ENCODE results near the gene ADD2. TPM values are rescaled to one million over a fixed set of nuclear protein-coding genes. Genes with fewer than 3 reads are reported as not detected.

ADD2 gene
- total RNA-seq, 1 donor from 2014 or later: 0.35 TPM

DNA sequence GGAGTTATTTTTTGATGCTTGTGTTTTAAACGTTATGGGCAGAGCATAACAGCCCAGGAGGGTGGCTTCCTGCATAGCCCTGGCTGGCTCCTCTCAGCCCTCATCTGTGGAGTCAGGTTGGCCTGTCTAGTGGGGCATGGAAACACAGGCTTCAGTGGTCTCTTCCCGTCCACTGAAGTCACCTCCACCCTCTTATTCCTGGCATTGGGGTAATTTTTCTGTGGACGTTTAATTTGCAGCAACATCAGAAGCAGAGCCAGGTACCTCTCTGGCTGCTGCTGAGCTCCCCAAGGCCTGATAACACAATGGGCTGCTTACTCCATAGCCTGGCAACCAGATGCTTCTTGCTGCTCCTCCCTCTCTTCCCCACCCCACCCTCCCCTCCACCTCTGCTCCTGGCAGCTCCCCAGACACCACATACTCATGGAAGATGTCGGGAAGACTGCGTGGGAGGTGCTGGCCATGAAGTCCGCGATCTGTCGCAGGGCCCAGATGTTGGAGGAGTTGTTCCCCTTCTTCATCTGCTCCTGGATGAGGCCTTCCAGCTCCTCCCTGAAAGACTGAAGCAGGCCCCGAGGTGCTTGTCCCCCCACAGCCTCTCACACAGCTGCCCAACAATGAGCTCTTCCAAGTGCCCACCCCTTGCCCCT is 64.0 kb downstream of the ADD2 start:
- no peak for DNase-seq (ENCODE audit: low read depth)

- no peak for DNase-seq (ENCODE audit: low read depth)
These were observed 65.1 kb downstream of the ADD2 start for GRCh38 chr2:70702711-70703395.

GRCh38 chr2:70698847-70699246 is 69.2 kb downstream of the ADD2 start:
- no peak for DNase-seq (ENCODE audit: low read depth)

DNA sequence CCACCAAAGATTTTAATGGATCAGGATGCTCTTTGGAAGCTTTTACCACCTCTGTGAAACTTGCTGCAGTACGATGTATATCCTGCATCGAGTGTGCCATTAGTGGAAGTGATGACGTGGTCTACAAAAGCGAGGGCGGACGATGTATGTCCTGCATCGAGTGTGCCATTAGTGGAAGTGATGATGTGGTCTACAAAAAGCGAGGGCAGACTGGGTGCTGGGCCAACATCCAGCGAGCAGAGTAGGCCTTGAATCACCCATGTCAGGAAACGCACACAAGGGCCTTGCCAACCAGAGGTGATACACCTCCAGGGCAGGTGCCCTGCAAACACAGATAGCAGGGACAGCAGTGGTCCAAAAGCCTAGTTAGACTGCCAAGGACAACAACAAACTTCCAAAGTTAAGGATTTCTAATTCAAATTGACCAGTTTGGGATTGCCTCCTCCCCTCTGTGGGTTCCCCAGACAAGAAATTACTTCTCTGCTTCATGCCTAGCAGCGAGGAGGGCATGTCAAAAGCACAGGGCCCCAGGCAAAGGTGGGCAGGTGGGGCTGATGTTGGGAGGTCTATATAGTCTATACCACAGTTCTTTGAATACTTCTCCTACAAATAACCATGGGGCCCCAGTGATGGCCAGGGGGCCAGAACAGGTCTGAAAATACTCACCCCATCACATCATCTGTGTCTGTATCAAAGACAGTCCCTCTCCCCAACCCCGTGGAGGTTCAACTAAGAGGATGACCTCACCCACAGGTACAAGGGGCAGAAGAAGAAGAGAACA is 70.2 kb downstream of the ADD2 start:
- DNase-seq (ENCODE audit: low read depth): no peak

DNA sequence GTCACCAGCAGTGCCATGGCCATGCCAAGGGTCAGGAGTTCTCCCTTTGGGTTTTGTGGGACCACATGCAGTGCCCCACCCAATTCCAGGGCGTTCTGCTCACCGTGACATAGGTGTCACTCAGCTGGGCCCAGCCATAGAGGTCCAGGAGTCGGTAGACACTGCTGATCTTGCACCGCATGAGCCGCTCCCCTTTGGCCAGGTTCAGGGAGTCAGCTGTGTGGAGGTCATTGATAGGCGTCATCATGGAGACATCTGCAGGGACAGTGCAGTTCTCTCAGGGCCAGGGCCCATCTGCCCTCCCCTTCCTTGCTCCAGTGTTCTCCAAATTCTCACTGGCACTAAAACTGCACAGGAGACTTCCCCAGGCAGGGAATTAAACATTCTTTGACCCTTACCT is 71.9 kb downstream of the ADD2 start:
- DNase-seq (ENCODE audit: low read depth): no peak

DNA sequence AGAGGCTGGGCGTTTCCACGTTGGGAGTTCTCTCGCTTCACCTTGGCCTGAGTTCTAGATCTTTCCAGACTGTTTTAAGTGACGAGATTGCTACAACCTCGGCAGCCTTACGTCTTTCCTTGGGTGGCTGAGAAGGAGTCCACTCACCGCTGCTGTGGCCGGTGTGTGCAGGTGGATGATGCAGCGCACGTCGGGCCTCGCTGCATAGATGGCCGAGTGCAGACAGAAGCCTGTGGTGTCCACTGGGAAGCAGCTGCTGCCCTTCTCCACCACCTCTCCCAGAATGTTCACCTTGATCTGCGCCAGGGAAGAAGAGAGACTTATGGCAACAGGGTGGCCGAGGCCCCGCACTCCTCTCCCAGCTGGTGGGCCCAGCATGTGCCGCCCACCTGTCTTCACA is 75.7 kb downstream of the ADD2 start:
- no peak for DNase-seq (ENCODE audit: low read depth)

DNA sequence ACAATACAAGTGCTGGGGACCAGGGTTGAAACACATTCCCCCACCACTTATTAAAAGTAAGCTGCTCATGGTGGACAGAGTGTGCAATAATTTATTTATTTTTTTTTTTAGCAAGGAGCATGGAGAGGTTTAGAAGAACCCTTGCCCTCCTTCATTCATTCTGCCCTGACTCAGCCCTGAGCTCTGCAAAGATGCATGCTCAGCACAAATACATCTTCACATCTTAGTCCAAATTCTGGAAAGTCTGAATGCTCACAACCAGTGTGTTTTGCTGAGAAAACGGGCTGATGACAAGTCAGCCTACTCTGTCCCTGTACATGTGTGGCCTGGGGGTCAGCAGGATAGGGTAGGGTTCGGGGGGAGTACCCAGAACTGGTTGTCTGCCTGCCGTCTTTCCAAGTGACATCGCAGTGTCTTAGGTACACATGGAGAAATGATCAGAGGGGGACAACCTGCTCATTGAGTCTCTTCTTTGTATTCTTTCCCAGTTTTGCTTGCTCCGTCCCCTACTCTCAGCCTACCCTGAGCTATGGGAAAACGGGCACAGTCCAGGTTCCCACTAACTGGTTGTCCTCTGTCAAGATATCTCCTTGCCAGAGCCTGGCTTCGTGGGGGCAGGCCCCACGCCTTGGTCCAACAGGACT is 76.4 kb downstream of the ADD2 start:
- DNase-seq (ENCODE audit: low read depth): no peak

DNA sequence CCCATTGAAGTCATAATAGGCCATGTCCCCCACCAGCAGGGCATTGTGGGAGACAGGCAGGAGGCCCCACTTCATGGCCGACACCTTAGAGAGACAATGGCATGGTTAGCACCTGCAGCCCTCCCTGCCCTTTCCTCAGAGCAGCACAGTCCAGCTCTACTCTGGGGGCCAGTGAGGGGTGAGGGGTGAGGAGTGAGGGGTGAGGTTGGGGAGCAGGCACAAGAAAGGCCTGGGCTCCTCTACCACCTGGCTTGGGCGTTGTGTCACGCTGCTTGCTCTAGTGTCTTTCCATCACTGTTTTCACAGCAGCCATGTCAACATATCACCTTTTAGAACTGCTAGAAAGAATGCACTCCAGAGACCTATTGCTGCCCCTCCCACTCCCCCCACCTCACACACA is 77.2 kb downstream of the ADD2 start:
- no peak for DNase-seq (ENCODE audit: low read depth)

- DNase-seq (ENCODE audit: low read depth): no peak
These were observed 79.6 kb downstream of the ADD2 start for GRCh38 chr2:70688427-70688826.

GRCh38 chr2:70687461-70687795 is 80.6 kb downstream of the ADD2 start:
- no peak for DNase-seq (ENCODE audit: low read depth)

GRCh38 chr2:70686577-70687460 is 81.2 kb downstream of the ADD2 start:
- peak; percentile 5 for DNase-seq (ENCODE audit: low read depth)

DNA sequence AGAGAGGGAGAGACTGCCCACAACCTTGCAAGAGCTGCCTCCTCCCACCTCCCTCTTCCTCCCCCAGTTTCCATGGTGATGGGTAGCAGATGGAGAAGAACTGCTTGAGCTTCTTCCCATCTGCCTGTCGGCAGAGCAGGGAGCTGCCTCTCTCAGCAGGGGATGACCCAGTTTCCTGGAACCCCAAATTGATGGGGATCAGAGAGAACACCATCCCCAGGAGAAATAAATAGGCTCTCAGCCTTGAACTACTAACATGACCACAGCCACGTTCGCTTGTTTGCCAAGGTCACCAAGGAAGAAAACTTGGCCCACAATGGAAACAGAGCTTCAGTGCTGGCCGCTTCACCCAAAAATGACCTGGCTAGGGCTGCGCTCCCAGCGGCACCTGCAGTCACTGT is 82.2 kb downstream of the ADD2 start:
- no peak for DNase-seq (ENCODE audit: low read depth)

- no peak for DNase-seq (ENCODE audit: low read depth)
These were observed 83.0 kb downstream of the ADD2 start for GRCh38 chr2:70684846-70685622.

DNA sequence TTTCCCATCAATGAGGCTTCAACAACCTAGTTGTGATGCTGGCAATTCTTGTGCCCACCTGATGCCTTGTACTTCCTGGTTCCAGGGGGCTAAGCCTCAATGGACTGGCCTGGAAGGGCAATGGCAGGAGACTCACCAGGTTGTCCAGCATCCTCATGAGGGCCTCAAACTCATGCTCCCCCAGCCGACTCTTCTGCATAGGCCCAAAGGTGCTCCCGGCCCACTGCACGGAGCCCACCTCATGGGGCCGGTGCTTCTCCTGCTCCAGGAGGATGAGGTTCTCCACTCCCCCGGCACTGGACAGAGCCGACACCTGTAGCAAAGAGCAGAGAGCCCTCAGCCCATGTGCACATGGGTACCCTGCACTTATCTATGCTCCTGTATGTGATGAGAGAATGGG is 84.5 kb downstream of the ADD2 start:
- no peak for DNase-seq (ENCODE audit: low read depth)

DNA sequence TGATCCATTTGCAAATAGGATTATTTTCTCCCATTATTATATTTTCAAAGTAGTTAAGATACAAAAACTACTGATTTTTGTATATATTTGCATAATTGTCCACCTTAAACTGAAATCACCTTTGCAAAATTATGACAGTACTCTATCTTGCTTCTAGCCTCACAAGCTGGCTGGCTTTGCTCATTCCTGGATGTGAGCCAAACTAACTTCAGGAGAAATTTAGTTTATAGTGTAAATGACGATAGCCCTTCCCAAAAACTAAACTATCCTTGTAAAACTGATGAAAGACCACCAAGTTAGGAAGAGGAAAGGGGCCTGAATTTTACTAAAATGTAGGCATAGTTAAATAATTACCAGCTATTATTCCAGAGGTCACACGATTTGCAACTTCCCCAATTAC is 87.3 kb downstream of the ADD2 start:
- DNase-seq (ENCODE audit: low read depth): no peak

DNA sequence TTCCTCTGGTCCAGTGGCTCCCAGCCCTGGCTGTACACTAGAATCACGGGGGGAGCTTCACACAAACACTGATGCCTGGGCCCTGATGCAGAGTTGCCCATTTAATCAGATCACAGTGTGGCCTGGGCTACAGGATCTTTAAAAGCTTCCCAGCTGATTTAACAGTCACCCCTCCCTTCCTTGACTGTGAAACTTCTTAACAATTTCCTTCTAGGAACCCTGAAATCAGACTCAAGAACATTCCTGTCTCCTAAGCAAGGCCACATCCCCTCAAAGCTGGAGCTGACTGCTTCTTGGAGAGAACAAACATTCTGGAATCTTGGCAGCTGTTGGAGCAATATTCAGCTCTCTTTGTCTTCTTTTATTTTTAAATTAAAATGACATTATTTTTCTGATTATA is 88.7 kb downstream of the ADD2 start:
- no peak for DNase-seq (ENCODE audit: low read depth)

- DNase-seq (ENCODE audit: low read depth): no peak
These were observed 89.3 kb downstream of the ADD2 start for GRCh38 chr2:70678576-70679143.

DNA sequence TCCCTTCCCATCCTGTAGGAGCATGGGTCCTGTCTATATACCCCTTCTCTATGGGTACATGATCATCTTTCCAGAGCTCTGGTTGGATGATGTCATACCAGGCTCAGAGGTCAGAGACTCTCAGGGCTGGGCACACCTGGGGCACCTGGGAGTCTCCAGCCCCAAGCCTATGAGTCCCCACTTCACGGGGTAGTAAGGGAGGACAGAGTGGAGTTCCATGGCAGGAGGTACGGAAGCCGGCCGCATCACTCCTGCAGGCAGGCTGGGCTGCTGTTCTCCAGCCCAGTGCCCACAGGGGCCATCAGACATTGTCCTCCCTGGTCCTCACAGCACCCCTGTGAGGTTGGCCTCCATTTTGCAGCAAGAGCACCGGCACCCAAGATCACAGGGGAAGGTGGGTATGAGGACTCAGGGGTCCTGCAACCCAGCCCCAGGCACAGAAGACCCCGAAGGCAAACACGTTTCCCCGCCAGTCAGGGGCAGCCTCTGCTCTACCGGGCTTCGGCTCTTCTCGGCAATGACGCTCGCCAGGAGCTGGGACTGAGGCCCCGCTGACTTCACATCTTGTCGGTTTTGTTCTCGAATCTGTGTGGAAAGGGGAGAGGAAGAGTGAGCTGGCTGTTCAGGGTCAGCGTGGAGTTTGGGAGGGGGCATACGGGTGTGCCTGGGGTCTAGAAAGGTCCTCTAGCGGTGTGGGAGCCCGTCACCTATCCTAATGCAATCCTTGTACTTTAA is 91.5 kb downstream of the ADD2 start:
- no peak for DNase-seq (ENCODE audit: low read depth)

GRCh38 chr2:70675862-70676261 is 92.1 kb downstream of the ADD2 start:
- DNase-seq (ENCODE audit: low read depth): no peak

Measured in renal cortical epithelial cell (primary cell).